Limb (tissue), 2 donors: ENCODE results near the gene PATE1.

Experiments
- DNase-seq, 2 donors: peaks; one replicate each; pipeline ENCODE4 v3.0.0-alpha.2; 2016; ENCODE audit errors: extremely low spot score in 2 of 2

PATE1 gene

DNA sequence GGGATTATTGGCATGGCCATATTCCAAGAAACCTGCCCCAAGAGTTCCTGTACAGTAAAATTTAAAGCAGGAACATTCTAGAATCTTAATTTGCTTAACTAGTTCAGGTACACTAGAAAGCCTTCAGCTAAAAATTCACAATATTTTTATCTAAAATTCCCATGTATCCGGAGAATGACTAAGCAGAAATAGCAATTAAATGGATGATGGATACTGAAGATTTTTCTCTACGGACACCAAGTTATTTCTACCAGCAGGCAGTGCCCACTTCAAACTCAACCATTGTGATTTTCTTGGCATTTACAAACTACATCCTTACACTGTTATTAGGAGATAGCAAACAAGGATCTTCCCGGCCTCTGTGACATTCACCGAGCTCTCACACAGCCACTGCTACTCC is 44.7 kb downstream of the PATE1 start:
- DNase-seq, result no peak

DNA sequence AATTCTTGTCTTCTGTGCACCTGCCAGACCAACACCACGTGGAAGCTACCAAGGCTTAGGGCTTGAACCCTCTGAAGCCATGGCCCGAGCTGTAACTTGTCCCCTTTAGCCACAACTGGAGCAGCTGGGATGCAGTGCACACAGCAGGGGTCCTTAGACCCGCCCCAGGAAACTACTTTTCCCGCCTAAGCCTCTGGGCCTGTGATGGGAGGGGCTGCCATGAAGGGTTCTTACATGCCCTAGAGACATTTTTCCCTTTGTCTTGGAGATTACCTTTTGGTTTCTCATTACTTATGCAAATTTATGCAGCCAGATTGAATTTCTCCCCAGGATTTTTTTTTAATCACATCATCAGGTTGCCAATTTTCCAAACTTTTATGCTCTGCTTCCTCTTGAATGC is 51.6 kb downstream of the PATE1 start:
- DNase-seq, result no peak
